GM18858 (cell line): ENCODE results near the gene SASH1.

Experiments used
- ATAC-seq: cut with Tn5 transposase; IDR thresholded peaks from one replicate; pipeline ENCODE4 v1.9.1; 2021; ENCODE audit not compliant: unreplicated experiment

Gene SASH1

GRCh38 chr6:148538261-148539190, 195.9 kb downstream of the SASH1 start:
- ATAC-seq, result no peak

DNA sequence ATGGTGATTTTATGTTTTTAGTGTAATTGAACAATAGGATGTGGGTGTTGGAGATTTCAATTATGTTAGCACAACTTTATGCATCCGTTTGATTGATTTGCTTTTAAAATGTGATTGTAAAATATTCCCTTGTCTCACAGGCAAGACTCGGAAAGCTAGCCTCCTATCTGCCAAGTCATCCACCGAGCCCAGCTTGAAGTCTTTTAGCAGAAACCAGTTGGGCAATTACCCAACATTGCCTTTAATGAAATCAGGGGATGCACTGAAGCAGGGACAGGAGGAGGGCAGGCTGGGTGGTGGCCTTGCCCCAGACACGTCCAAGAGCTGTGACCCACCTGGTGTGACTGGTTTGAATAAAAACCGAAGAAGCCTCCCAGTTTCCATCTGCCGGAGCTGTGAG, 200.9 kb downstream of the SASH1 start:
- ATAC-seq, result no peak

GRCh38 chr6:148544421-148544820, 201.8 kb downstream of the SASH1 start:
- ATAC-seq, result no peak

DNA sequence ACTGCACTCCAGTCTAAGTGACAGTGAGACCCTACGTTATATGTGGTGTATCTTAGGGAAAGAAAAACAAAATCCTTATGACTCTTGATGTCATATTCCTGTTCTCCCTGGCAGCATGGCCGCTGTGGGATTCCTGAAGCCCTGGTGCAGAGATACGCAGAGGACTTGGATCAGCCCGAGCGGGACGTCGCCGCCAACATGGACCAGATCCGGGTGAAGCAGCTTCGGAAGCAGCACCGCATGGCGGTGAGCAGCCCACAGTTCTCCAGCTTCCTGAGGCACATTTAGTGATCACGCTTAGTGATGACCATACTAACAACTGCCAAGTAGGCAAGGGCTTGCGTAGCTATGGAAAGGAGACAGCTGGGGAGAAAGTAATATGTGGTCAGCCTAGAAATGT, 203.3 kb downstream of the SASH1 start:
- ATAC-seq, result no peak

DNA sequence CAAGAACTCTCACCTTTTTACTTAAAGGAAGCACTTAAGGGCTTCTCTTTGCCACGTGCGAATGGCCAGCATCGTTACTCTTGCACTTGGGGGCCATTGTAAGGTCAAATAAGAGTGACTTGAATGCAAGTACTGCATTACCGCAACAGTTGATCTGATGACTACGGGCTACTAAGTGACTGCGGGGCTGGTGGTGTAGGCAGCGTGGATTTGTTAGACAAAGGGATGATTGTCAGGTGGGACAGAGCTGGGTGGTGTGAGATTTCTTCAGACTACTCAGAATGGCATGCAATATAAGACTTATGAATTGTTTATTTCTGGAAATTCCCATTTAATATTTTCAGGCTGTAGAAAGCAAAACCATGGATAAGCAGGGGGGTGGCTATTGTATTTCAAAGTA, 204.5 kb downstream of the SASH1 start:
- no peak for ATAC-seq

- ATAC-seq, result no peak
Observed at GRCh38 chr6:148548065-148548748, 205.6 kb downstream of the SASH1 start.

GRCh38 chr6:148548749-148549140, 206.1 kb downstream of the SASH1 start:
- no peak for ATAC-seq

DNA sequence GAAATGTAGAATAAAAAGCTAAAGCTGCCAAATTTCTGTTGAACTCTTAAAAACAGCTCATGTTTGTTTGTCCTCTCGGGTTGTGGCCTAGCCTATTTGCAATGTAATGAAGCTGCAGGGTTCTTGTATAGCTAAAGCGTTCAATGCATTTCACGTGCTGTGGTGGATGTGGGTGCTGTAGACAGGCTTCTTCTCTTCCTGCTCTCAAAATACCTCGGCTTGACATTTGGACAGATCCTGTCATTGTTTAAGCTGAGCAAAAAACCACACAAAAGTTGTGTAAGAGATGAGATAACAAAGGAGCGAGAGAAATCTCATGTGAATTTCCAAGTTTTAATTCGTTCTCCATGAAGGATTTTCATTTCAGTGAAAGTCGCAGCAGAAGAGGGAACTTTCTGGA, 207.9 kb downstream of the SASH1 start:
- no peak for ATAC-seq

GRCh38 chr6:148551226-148551625, 208.6 kb downstream of the SASH1 start:
- no peak for ATAC-seq

GRCh38 chr6:148556410-148556809, 213.8 kb downstream of the SASH1 start:
- ATAC-seq, result no peak

GRCh38 chr6:148557796-148558321, 215.2 kb downstream of the SASH1 start:
- ATAC-seq, result no peak

- peak; percentile 90 for ATAC-seq
Observed at GRCh38 chr6:148559848-148560433, 217.3 kb downstream of the SASH1 start.

DNA sequence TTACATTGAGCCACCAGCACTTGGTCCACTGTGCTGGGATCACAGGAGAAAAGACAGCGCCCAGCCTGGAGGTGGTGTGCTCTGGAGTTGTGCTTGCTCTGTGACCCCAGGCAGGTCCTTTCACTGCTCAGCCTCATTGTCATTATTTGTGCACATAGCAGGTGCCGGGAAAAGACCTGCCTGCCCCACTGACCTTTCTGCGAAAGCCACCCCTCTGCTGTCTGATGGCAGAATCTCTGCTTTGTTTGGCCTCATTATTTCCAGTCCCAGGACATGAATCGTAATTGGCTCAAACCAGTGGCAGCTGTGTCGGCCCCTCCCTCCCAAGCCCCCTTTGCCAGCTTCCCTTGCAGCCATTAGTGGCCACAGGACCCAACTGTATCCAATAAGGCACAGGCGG, 219.0 kb downstream of the SASH1 start:
- ATAC-seq, result no peak

DNA sequence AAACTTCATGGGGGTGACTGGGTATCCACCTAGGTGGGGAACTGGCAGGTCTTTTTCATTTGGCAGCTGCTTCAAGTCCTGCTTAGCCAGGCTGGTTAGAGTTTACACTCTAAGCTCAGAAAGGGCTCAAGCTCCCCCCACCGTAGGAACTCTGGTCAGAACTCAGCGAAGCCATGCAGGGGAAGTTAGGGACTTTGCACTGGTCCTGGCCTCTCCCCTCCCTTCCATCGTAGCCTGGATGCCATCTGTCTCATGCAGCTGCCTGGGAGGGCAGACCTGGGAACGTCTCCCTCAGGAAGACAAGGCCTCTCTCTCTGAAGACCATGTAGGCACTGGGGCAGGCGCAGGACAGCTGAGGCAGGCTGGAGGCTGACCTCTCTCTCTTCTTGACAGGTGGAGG, 220.4 kb downstream of the SASH1 start:
- ATAC-seq, result no peak

GRCh38 chr6:148564494-148565035, 221.9 kb downstream of the SASH1 start:
- no peak for ATAC-seq

GRCh38 chr6:148565321-148565926, 222.8 kb downstream of the SASH1 start:
- ATAC-seq, result no peak

DNA sequence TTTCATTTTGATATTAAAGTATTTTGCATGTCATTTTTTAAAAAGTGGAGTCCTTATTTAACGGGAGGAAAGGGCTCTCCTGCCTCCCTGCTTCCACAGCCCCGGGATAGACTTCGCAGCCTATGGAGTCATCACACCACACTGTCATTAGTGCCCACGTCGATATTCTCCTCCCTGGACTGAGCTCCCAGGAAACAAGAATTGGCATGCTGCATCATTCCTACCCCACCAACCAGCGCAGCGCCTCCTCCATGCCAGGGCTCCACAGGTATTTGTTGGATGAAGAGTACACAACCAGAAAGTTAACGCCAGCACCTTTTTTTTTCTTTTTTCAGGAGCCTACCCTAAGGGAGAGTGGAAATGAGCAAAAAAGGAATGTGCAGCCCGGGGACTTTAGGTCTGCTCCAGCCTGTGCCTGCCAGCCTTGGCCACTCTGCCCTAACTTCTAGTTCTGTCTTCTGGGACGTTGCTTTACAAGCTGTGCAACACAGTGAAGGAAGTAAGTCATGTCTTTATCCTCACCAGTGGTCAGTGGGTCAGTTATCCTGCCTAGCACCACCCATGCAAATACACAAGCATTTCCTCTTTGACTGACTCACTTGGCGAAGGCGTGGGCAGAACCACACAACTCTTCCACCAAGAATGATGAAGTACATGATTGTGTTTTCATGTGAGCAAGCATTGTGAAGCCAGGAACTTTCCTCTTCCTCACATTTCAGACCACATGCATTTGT, 223.5 kb downstream of the SASH1 start:
- no peak for ATAC-seq

- ATAC-seq, result no peak
Observed at GRCh38 chr6:148566664-148567350, 224.2 kb downstream of the SASH1 start.

- no peak for ATAC-seq
Observed at GRCh38 chr6:148570456-148570855, 227.8 kb downstream of the SASH1 start.
